ENCODE measurements around the gene SH3BP4. TPM values are rescaled to one million over a fixed set of nuclear protein-coding genes. Genes with fewer than 3 reads are reported as not detected.

Gene SH3BP4
- total and polyA plus RNA-seq, 2 donors (not counting 1 experiment from before 2014, with no cell fraction given), result 1.00 to 1.3 TPM

- no peak overlapping the region for H3K27ac Mint-ChIP-seq
- intact Hi-C loops (cut with micrococcal nuclease), result no loop called here
- Histone ChIP-seq H3K27me3 (replicated peaks in 1 of 4; ENCODE audit: control extremely low read depth in 1 of 4, control insufficient read depth in 3 of 4, insufficient read depth in 4 of 4, low read length in 3 of 4) (peaks cover 0 to 3% (median 1%) of the 10 kb centered on the region in 4 experiments), H3K9ac (ENCODE audit: low read length) (no peak overlapping the region), H3K79me2 (ENCODE audit: control insufficient read depth, insufficient read depth, low read length) (no peaks in the 10 kb centered on the region), H2AFZ (ENCODE audit: insufficient read depth, low read depth, low read length, poor library complexity, severe bottlenecking) (no peak overlapping the region), H3K4me1 (ENCODE audit: control insufficient read depth in 2 of 2, insufficient read depth in 2 of 2, low read length in 2 of 2) (peaks cover 4 to 5% of the 10 kb centered on the region in 2 donors), H3K36me3 (replicated peaks in 1 of 2; ENCODE audit: control extremely low read depth in 1 of 2, control insufficient read depth in 1 of 2, extremely low read depth in 1 of 2, insufficient read depth in 2 of 2, low read length in 1 of 2) (no peaks in the 10 kb centered on the region), H3K27ac (ENCODE audit: low read length in 2 of 2) (no peak overlapping the region), H3K9me3 (ENCODE audit: control extremely low read depth in 1 of 3, control insufficient read depth in 2 of 3, insufficient read depth in 1 of 3, low read length in 2 of 3) (no peaks in the 10 kb centered on the region), H3K4me3 (ENCODE audit: control extremely low read depth in 1 of 5, extremely low read depth in 1 of 5, insufficient read depth in 1 of 5, low read depth in 2 of 5, low read length in 4 of 5) (no peak overlapping the region), H4K20me1 (ENCODE audit: control insufficient read depth, insufficient read depth, low read length, poor library complexity, severe bottlenecking) (no peaks in the 10 kb centered on the region), H3K4me2 (replicated peaks; ENCODE audit: low read depth, low read length, poor library complexity, severe bottlenecking) (no peak overlapping the region)
- H3K9me3 Mint-ChIP-seq (ENCODE audit: insufficient read depth), result no peaks in the 10 kb centered on the region
- ChIA-PET POLR2A (no interaction called here), CTCF (no interaction called here)
- H3K4me1 Mint-ChIP-seq, result peaks cover 5% of the 10 kb centered on the region
- DNase-seq (no peak), ATAC-seq (ENCODE audit: low read depth) (no peak)
- no peak overlapping the region for H3K4me3 Mint-ChIP-seq
- 91% methylated on average over 14 of the region's 14 CpGs for WGBS (ENCODE audit: insufficient coverage)
- TF ChIP-seq CTCF (IDR thresholded peaks at IDR 0.05) (no peak), EZH2 (IDR thresholded peaks at IDR 0.05; ENCODE audit: borderline replicate concordance, insufficient read depth, low read depth, low read length, poor library complexity, severe bottlenecking) (no peak)
- peaks cover 13% of the 10 kb centered on the region for H3K27me3 Mint-ChIP-seq
Observed at GRCh38 chr2:234967201-234967869, 15.5 kb downstream of the SH3BP4 start.

GRCh38 chr2:234967870-234968208, 16.0 kb downstream of the SH3BP4 start:
- no peak for DNase-seq
- Histone ChIP-seq H3K4me1 (ENCODE audit: control insufficient read depth in 2 of 2, insufficient read depth in 2 of 2, low read length in 2 of 2) (peaks cover 4 to 5% of the 10 kb centered on the region in 2 donors), H3K36me3 (replicated peaks in 1 of 2; ENCODE audit: control extremely low read depth in 1 of 2, control insufficient read depth in 1 of 2, extremely low read depth in 1 of 2, insufficient read depth in 2 of 2, low read length in 1 of 2) (no peaks in the 10 kb centered on the region), H3K27ac (ENCODE audit: low read length in 2 of 2) (no peak overlapping the region), H4K20me1 (ENCODE audit: control insufficient read depth, insufficient read depth, low read length, poor library complexity, severe bottlenecking) (no peaks in the 10 kb centered on the region), H3K9me3 (ENCODE audit: control extremely low read depth in 1 of 3, control insufficient read depth in 2 of 3, insufficient read depth in 1 of 3, low read length in 2 of 3) (no peaks in the 10 kb centered on the region), H2AFZ (ENCODE audit: insufficient read depth, low read depth, low read length, poor library complexity, severe bottlenecking) (no peak overlapping the region), H3K79me2 (ENCODE audit: control insufficient read depth, insufficient read depth, low read length) (no peaks in the 10 kb centered on the region), H3K9ac (ENCODE audit: low read length) (no peak overlapping the region), H3K4me2 (replicated peaks; ENCODE audit: low read depth, low read length, poor library complexity, severe bottlenecking) (no peak overlapping the region), H3K27me3 (replicated peaks in 1 of 4; ENCODE audit: control extremely low read depth in 1 of 4, control insufficient read depth in 3 of 4, insufficient read depth in 4 of 4, low read length in 3 of 4) (peaks cover 0 to 3% (median 1%) of the 10 kb centered on the region in 4 experiments), H3K4me3 (ENCODE audit: control extremely low read depth in 1 of 5, extremely low read depth in 1 of 5, insufficient read depth in 1 of 5, low read depth in 2 of 5, low read length in 4 of 5) (no peak overlapping the region)
- POLR2A ChIA-PET, result no interaction called here
- peaks cover 5% of the 10 kb centered on the region for H3K4me1 Mint-ChIP-seq
- intact Hi-C loops (cut with micrococcal nuclease), result no loop called here
- TF ChIP-seq CTCF (IDR thresholded peaks at IDR 0.05) (no peak), EZH2 (IDR thresholded peaks at IDR 0.05; ENCODE audit: borderline replicate concordance, insufficient read depth, low read depth, low read length, poor library complexity, severe bottlenecking) (no peak)
- ATAC-seq (ENCODE audit: low read depth), result no peak
- 92% methylated on average over 4 of the region's 5 CpGs for WGBS (ENCODE audit: insufficient coverage)
- peaks cover 13% of the 10 kb centered on the region for H3K27me3 Mint-ChIP-seq
- H3K4me3 Mint-ChIP-seq, result no peak overlapping the region
- H3K9me3 Mint-ChIP-seq (ENCODE audit: insufficient read depth), result no peaks in the 10 kb centered on the region
- CTCF ChIA-PET, result no interaction called here
- H3K27ac Mint-ChIP-seq, result no peak overlapping the region
